Muscle of leg (tissue), 11 donors: ENCODE results near the gene ARHGEF28. TPM values are rescaled to one million over a fixed set of nuclear protein-coding genes. Genes with fewer than 3 reads are reported as not detected.

Experiments
- DNase-seq: peaks from one replicate; pipeline ENCODE4 v3.0.0; 2013
- H3K27ac ChIP-seq: one replicate; pipeline ENCODE4 v1.5.1; 2013; ENCODE audit warnings: mild to moderate bottlenecking, low read length, control low read depth
- H3K27me3 ChIP-seq: one replicate; pipeline ENCODE4 v1.6.1; 2013; ENCODE audit warnings: low read length; ENCODE audit not compliant: control insufficient read depth, insufficient read depth
- H3K36me3 ChIP-seq: one replicate; pipeline ENCODE4 v1.6.1; 2013; ENCODE audit warnings: low read length; ENCODE audit not compliant: control insufficient read depth, insufficient read depth
- H3K4me1 ChIP-seq: one replicate; pipeline ENCODE4 v1.6.1; 2013; ENCODE audit warnings: low read length; ENCODE audit not compliant: control insufficient read depth, insufficient read depth
- H3K4me3 ChIP-seq: one replicate; pipeline ENCODE4 v1.5.1; 2013; ENCODE audit warnings: low read length, control low read depth
- H3K9me3 ChIP-seq: replicated peaks from 2 replicates; pipeline ENCODE4 v1.6.1; 2013; ENCODE audit warnings: low read depth, low read length; ENCODE audit not compliant: control insufficient read depth
- WGBS: methylation state at CpG from one replicate; pipeline ENCODE4 v1.1.5; 2013; ENCODE audit warnings: missing lambda C conversion rate; ENCODE audit not compliant: insufficient coverage; 5-methylcytosine and 5-hydroxymethylcytosine counted together
- polyA plus RNA-seq, 8 donors: library from polyadenylated mRNA; unstranded; fragments of 120-200 nt; gene quantifications; one replicate each; pipeline versions ENCODE4 v1.2.1 to v1.2.3, GENCODE V29; 2013; ENCODE audit warnings: inconsistent platforms in 1 of 8, low replicate concordance in 1 of 8; ENCODE audit not compliant: insufficient read length in 8 of 8, insufficient read depth in 1 of 8
- total RNA-seq: library from RNA; stranded (reverse); fragments of 120-200 nt; gene quantifications from one replicate; pipeline ENCODE4 v1.2.4, GENCODE V29; 2013

Gene ARHGEF28
- total and polyA plus RNA-seq, 9 donors = 1.6 to 5.1 (median 3.4) TPM

- Histone ChIP-seq H3K27me3 (no peaks in the 10 kb centered on the region), H3K9me3 (no peaks in the 10 kb centered on the region), H3K4me3 (no peak overlapping the region), H3K36me3 (no peaks in the 10 kb centered on the region), H3K4me1 (no peaks in the 10 kb centered on the region), H3K27ac (no peak overlapping the region)
- no CpG with 5 or more reads among the region's 3 CpGs for WGBS
- DNase-seq = no peak
Measured at GRCh38 chr5:73599380-73599779, 26.6 kb upstream of the ARHGEF28 start.

DNA sequence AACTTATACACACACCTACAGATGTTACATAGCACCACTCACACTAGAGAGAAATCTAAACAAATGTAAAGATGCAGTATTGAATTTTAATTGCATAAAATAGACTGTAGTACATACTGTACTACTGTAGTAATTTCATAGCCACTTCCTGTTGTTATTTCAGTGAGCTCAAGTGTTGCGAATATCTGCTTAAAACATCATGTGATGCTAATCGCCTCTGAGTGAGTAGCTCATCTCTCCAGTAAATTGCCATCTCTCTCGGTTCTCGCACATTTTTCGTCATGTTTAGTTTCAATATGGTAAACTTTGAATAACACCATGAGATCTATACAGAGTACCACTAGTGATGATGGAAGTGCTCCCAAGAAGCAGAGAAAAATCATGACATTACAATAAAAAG, 22.0 kb upstream of the ARHGEF28 start:
- no peaks in the 10 kb centered on the region for H3K9me3 ChIP-seq
- H3K4me3 ChIP-seq = no peak overlapping the region
- H3K4me1 ChIP-seq = no peaks in the 10 kb centered on the region
- DNase-seq = no peak
- WGBS = no CpG with 5 or more reads among the region's 5 CpGs
- no peak overlapping the region for H3K27ac ChIP-seq
- no peaks in the 10 kb centered on the region for H3K27me3 ChIP-seq
- H3K36me3 ChIP-seq = no peaks in the 10 kb centered on the region

DNA sequence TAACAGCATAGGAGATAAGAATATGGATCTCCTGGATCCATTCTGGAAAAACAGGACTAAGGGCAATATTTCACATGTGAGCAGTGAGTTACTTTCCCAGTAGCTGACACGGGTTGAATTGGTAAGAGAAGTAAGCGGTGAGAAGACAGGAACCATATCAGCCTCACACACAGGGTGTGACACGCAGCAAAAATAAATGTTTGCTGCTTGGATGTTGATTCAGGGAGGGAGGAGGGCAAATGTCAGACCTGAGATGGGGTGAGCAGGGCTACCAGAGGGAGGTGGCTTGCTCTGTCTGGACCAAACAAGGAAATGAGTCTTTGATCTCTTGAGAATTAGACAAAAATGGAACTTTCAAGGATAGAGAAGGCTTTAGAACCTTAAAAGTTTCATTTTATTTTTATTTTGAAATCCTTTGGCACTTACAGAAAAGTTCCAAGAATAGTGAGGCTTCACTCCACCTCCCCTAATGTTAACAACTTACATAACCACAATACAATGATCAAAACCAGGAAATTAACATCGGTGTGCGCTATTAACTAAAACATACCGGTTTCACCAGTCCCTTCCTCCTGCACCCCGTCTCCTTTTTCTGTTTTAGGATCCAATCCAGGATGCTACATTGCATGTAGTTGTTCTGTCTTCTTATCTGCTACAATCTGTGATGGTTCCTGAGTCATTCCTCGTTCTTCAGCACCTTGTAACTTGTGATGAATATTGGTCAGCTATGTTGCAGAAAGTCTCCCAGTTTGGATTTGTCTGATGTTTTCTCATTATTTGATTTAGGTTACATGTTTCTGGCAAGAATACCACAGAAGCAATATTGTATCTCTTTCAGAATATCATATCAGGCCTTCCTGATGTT, 20.5 kb upstream of the ARHGEF28 start:
- no peak overlapping the region for H3K27ac ChIP-seq
- no peak overlapping the region for H3K4me3 ChIP-seq
- H3K4me1 ChIP-seq = no peaks in the 10 kb centered on the region
- 85% methylated on average over 5 of the region's 8 CpGs for WGBS
- no peak for DNase-seq
- H3K27me3 ChIP-seq = no peaks in the 10 kb centered on the region
- no peaks in the 10 kb centered on the region for H3K9me3 ChIP-seq
- H3K36me3 ChIP-seq = no peaks in the 10 kb centered on the region

DNA sequence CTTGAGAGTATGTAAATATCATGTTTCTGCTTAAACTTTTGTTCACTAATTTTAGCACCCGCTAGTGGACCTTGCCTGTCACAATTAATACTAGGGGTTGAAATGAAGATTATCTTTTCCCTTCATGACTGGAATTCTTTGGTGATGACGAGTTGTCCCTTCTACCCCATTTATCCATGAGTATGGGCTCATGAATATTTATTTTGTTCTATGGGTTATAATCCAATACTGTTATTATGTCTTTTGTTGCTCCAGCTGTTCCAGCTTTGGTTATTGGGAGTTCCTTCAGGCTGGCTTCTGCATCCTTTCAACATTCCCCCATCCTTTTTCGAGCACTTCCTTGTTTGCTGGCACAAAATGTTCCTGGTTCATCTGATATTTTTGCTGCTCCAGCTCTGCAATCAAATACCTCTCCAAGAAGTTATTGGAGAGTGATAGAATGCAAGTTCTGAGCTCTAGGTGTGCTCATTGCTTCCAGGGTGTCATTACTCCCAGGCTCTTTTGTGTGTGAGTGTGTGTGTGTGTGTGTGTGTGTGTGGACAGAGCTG, 19.7 kb upstream of the ARHGEF28 start:
- H3K27me3 ChIP-seq = no peaks in the 10 kb centered on the region
- H3K4me1 ChIP-seq = no peaks in the 10 kb centered on the region
- no peak overlapping the region for H3K27ac ChIP-seq
- WGBS = no CpG with 5 or more reads among the region's 3 CpGs
- H3K9me3 ChIP-seq = no peaks in the 10 kb centered on the region
- no peaks in the 10 kb centered on the region for H3K36me3 ChIP-seq
- no peak overlapping the region for H3K4me3 ChIP-seq
- DNase-seq = no peak

DNA sequence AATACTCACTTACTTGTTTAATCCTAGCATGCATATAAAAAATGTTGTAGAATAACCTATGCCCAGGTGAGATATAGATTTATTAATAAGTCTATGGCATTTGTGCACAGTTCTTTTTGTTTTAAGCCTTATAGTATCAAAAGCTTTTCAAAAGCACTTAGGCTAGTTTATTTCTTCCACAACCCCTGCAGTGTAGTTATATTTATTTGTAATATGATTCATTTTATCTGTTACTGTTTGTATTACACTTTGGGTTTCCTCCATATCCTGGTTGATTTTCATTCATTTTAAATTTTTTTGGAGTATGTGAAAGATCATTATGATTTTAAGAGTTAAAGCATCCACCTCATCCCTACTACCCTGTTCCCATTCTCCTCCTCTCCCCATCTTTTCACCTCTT, 18.8 kb upstream of the ARHGEF28 start:
- Histone ChIP-seq H3K36me3 (no peaks in the 10 kb centered on the region), H3K27me3 (no peaks in the 10 kb centered on the region), H3K27ac (no peak overlapping the region), H3K9me3 (no peaks in the 10 kb centered on the region), H3K4me1 (no peaks in the 10 kb centered on the region), H3K4me3 (no peak overlapping the region)
- no peak for DNase-seq

DNA sequence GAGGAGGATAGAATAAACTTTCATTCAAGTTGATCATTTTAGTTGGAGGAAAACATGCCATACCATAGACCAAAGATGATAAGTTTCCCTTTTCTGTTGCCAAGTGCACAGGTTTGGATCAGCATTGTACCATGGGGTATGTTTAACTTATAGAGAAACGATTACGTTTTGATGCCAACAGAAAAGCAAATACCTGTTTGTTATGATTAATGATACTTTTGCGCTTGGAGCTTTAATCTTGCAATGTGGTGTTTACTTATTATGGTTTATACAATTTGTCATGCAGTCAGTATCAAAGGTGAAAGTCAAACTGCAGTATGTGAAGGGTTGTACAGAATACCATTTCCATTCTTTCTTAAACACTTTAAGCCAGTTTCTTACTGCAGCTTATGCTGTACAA, 13.2 kb upstream of the ARHGEF28 start:
- H3K27me3 ChIP-seq = no peaks in the 10 kb centered on the region
- DNase-seq = no peak
- no CpG with 5 or more reads among the region's 3 CpGs for WGBS
- no peak overlapping the region for H3K4me3 ChIP-seq
- no peaks in the 10 kb centered on the region for H3K4me1 ChIP-seq
- no peak overlapping the region for H3K27ac ChIP-seq
- no peaks in the 10 kb centered on the region for H3K36me3 ChIP-seq
- H3K9me3 ChIP-seq = no peaks in the 10 kb centered on the region

GRCh38 chr5:73615085-73615484, 10.9 kb upstream of the ARHGEF28 start:
- no peaks in the 10 kb centered on the region for H3K27me3 ChIP-seq
- 78% methylated on average over 2 of the region's 2 CpGs for WGBS

GRCh38 chr5:73615947-73616346, 10.0 kb upstream of the ARHGEF28 start:
- WGBS = 83% methylated on average over 1 of the region's 4 CpGs
- Histone ChIP-seq H3K36me3 (no peaks in the 10 kb centered on the region), H3K27ac (no peak overlapping the region)

More at GRCh38 chr5:73615085-73615484, 10.9 kb upstream of the ARHGEF28 start:
- no peak overlapping the region for H3K4me3 ChIP-seq
- no peaks in the 10 kb centered on the region for H3K4me1 ChIP-seq
- H3K36me3 ChIP-seq = no peaks in the 10 kb centered on the region
- DNase-seq = no peak
- no peak overlapping the region for H3K27ac ChIP-seq
- no peaks in the 10 kb centered on the region for H3K9me3 ChIP-seq

GRCh38 chr5:73617510-73618279, 8.3 kb upstream of the ARHGEF28 start:
- no peaks in the 10 kb centered on the region for H3K9me3 ChIP-seq
- H3K4me3 ChIP-seq = no peak overlapping the region
- WGBS = 58% methylated on average over 8 of the region's 9 CpGs
- H3K4me1 ChIP-seq = no peaks in the 10 kb centered on the region
- DNase-seq = no peak
- no peaks in the 10 kb centered on the region for H3K36me3 ChIP-seq
- no peaks in the 10 kb centered on the region for H3K27me3 ChIP-seq
- H3K27ac ChIP-seq = no peak overlapping the region

More at GRCh38 chr5:73615947-73616346, 10.0 kb upstream of the ARHGEF28 start:
- Histone ChIP-seq H3K27me3 (no peaks in the 10 kb centered on the region), H3K4me1 (no peaks in the 10 kb centered on the region), H3K4me3 (no peak overlapping the region), H3K9me3 (no peaks in the 10 kb centered on the region)
- no peak for DNase-seq

- no peaks in the 10 kb centered on the region for H3K4me1 ChIP-seq
- no peak for DNase-seq
- H3K27me3 ChIP-seq = peaks cover 3% of the 10 kb centered on the region
- no CpG with 5 or more reads among the region's 4 CpGs for WGBS
- no peak overlapping the region for H3K4me3 ChIP-seq
- H3K27ac ChIP-seq = no peak overlapping the region
- no peaks in the 10 kb centered on the region for H3K36me3 ChIP-seq
- H3K9me3 ChIP-seq = no peaks in the 10 kb centered on the region
Measured at GRCh38 chr5:73619606-73620333, 6.2 kb upstream of the ARHGEF28 start.
